Measurements from ENCODE around the gene TRPM1.
A peak's percentile ranks its signal among the peaks of the same experiment; 100 is the strongest.

TRPM1 gene

GRCh38 chr15:30990446-30991254 lies 110.9 kb downstream of the TRPM1 start:
- TF ChIP-seq ZEB2 (tag by site-specific recombination; IDR thresholded peaks at IDR 0.05) = no peak
- TF ChIP-seq ZBTB44 (tag by site-specific recombination; IDR thresholded peaks at IDR 0.05) = no peak
- TF ChIP-seq PRDM6 (tag by site-specific recombination; IDR thresholded peaks at IDR 0.05) = peak; percentile 57; the same call in 1 of the 2 replicates
- no peak for TF ChIP-seq ZNF555 (tag by site-specific recombination; conservative IDR thresholded peaks at IDR 0.05)
- TF ChIP-seq, protein P1, sequence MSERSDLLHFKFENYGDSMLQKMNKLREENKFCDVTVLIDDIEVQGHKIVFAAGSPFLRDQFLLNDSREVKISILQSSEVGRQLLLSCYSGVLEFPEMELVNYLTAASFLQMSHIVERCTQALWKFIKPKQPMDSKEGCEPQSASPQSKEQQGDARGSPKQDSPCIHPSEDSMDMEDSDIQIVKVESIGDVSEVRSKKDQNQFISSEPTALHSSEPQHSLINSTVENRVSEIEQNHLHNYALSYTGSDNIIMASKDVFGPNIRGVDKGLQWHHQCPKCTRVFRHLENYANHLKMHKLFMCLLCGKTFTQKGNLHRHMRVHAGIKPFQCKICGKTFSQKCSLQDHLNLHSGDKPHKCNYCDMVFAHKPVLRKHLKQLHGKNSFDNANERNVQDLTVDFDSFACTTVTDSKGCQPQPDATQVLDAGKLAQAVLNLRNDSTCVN (tag by site-specific recombination; optimal IDR thresholded peaks at IDR 0.05) = no peak
- TF ChIP-seq ZNF335 (tag by site-specific recombination; conservative IDR thresholded peaks at IDR 0.05) = 0 out of 2 replicates have a peak, but pooled peaks have one; percentile 79
- TF ChIP-seq PRDM1 (tag by site-specific recombination; IDR thresholded peaks at IDR 0.05) = 0 out of 2 replicates have a peak, but pooled peaks have one; percentile 44
- TF ChIP-seq ZFP41 (tag by site-specific recombination; IDR thresholded peaks at IDR 0.05; ENCODE audit: borderline replicate concordance) = no peak
- H3K36me3 ChIP-seq (ENCODE audit: control insufficient read depth in 2 of 2, insufficient read depth in 1 of 2, low read length in 2 of 2) = peaks cover 0 to 3% of the 10 kb centered on the region in 2 experiments; a peak in 1 of 3 replicates
- H3K4me3 ChIP-seq (ENCODE audit: low read depth, low read length) = peak overlapping the region; percentile 80
- no peaks in the 10 kb centered on the region; the same call in 1 of the 2 replicates for H3K4me1 ChIP-seq (ENCODE audit: control insufficient read depth, insufficient read depth, low read length)
- ChIA-PET CTCF (interaction anchor here (0.7 kb wide), 2 partner anchors 33 to 41 kb away, joined by 3 read pairs; no protein-coding TSS in a partner anchor), POLR2A (interaction anchor here (1.0 to 1.4 kb wide), 2 partner anchors 121 to 138 kb away, joined by 3 read pairs; no protein-coding TSS in a partner anchor)
- no peaks in the 10 kb centered on the region for H3K9me3 ChIP-seq (ENCODE audit: control insufficient read depth, insufficient read depth, low read depth, low read length)
- peak overlapping the region; percentile 91 for H3K27ac ChIP-seq (ENCODE audit: extremely low read depth, low read depth, low read length)

DNA sequence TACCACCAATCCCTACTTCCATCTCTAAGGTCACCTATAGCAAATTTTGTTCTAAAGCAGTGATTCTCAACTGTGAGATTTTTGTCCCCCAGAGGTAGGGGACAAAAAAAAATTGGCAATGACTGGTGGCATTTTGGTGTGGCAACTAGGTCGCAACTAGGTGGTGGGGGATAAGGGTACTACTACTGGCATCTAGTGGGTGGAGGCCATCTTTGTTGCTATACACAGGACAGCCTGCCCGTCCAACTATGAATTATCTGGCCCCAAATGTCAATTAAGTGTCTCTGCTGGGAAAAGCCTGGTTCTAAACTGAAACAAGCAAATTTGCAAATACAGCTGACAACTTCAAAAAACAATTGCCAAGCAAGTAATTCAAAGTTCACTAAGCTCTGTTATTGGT lies 111.5 kb downstream of the TRPM1 start:
- ChIA-PET CTCF (no interaction called here), POLR2A (no interaction called here)
- no peaks in the 10 kb centered on the region for H3K9me3 ChIP-seq (ENCODE audit: control insufficient read depth, insufficient read depth, low read depth, low read length)
- H3K4me1 ChIP-seq (ENCODE audit: control insufficient read depth, insufficient read depth, low read length) = no peaks in the 10 kb centered on the region; the same call in 1 of the 2 replicates
- H3K36me3 ChIP-seq (ENCODE audit: control insufficient read depth in 2 of 2, insufficient read depth in 1 of 2, low read length in 2 of 2) = peaks cover 0 to 3% of the 10 kb centered on the region in 2 experiments; a peak in 1 of 3 replicates
- H3K4me3 ChIP-seq (ENCODE audit: low read depth, low read length) = peak overlapping the region; percentile 80; the same call in 1 of the 2 replicates
- TF ChIP-seq ZNF777 (tag by site-specific recombination; IDR thresholded peaks at IDR 0.05; ENCODE audit: borderline replicate concordance) (no peak), MEIS1 (CRISPR knock-in tag; IDR thresholded peaks at IDR 0.05; ENCODE audit: borderline replicate concordance) (no peak), ZSCAN16 (tag by site-specific recombination; IDR thresholded peaks at IDR 0.05) (no peak), ZNF629 (tag by site-specific recombination; IDR thresholded peaks at IDR 0.05) (no peak), GFI1B (tag by site-specific recombination; IDR thresholded peaks at IDR 0.05) (no peak), ZNF350 (tag by site-specific recombination; IDR thresholded peaks at IDR 0.05) (no peak), ZNF10 (tag by site-specific recombination; IDR thresholded peaks at IDR 0.05) (no peak), KLF1 (tag by site-specific recombination; IDR thresholded peaks at IDR 0.05) (no peak), ZNF184 (tag by site-specific recombination; IDR thresholded peaks at IDR 0.05) (no peak), ZNF394 (tag by site-specific recombination; IDR thresholded peaks at IDR 0.05; ENCODE audit: borderline replicate concordance) (no peak), ZNF146 (tag by site-specific recombination; IDR thresholded peaks at IDR 0.05) (no peak), ZNF121 (tag by site-specific recombination; IDR thresholded peaks at IDR 0.05) (no peak), ZNF266 (tag by site-specific recombination; IDR thresholded peaks at IDR 0.05; ENCODE audit: low read depth) (no peak), ZNF23 (tag by site-specific recombination; IDR thresholded peaks at IDR 0.05; ENCODE audit: borderline replicate concordance) (no peak), ZNF202 (tag by site-specific recombination; IDR thresholded peaks at IDR 0.05; ENCODE audit: borderline replicate concordance) (no peak), ZNF221 (tag by site-specific recombination; IDR thresholded peaks at IDR 0.05; ENCODE audit: borderline replicate concordance) (no peak)
- TF ChIP-seq, protein P2, sequence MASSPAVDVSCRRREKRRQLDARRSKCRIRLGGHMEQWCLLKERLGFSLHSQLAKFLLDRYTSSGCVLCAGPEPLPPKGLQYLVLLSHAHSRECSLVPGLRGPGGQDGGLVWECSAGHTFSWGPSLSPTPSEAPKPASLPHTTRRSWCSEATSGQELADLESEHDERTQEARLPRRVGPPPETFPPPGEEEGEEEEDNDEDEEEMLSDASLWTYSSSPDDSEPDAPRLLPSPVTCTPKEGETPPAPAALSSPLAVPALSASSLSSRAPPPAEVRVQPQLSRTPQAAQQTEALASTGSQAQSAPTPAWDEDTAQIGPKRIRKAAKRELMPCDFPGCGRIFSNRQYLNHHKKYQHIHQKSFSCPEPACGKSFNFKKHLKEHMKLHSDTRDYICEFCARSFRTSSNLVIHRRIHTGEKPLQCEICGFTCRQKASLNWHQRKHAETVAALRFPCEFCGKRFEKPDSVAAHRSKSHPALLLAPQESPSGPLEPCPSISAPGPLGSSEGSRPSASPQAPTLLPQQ (tag by site-specific recombination; IDR thresholded peaks at IDR 0.05) = no peak
- TF ChIP-seq, protein P1 (tag by site-specific recombination; optimal IDR thresholded peaks at IDR 0.05) = no peak
- H3K27ac ChIP-seq (ENCODE audit: extremely low read depth, low read depth, low read length) = no peak overlapping the region
